Type B pancreatic cell (in vitro differentiated cells): ENCODE results near the gene FAM124A. TPM values are rescaled to one million over a fixed set of nuclear protein-coding genes. Genes with fewer than 3 reads are reported as not detected.

Source experiments
- DNase-seq: peaks from one replicate; pipeline ENCODE4 v3.0.0; 2021; ENCODE audit warnings: mixed read lengths; ENCODE audit not compliant: unreplicated experiment; ENCODE audit errors: extremely low spot score
- H3K27ac Mint-ChIP-seq: 2 replicates; pipeline ENCODE4 v1.8.0; 2021; ENCODE audit warnings: mild to moderate bottlenecking, mixed read lengths
- H3K27me3 Mint-ChIP-seq: 2 replicates; pipeline ENCODE4 v1.8.0; 2021; ENCODE audit warnings: mixed read lengths
- H3K36me3 Mint-ChIP-seq: 2 replicates; pipeline ENCODE4 v1.8.0; 2021; ENCODE audit warnings: mixed read lengths
- H3K4me1 Mint-ChIP-seq: one replicate; pipeline ENCODE4 v1.8.0; 2021; ENCODE audit warnings: mixed read lengths; ENCODE audit not compliant: unreplicated experiment
- H3K4me3 Mint-ChIP-seq: 2 replicates; pipeline ENCODE4 v1.8.0; 2021; ENCODE audit warnings: mild to moderate bottlenecking, mixed read lengths
- H3K9me3 Mint-ChIP-seq: 2 replicates; pipeline ENCODE4 v1.8.0; 2021; ENCODE audit warnings: mixed read lengths
- CTCF ChIP-seq: fragments of 200-600 bp; sonication (generic); conservative IDR thresholded peaks from 2 replicates; pipeline ENCODE4 v1.5.0; 2021; ENCODE audit warnings: antibody characterized with exemption, mild to moderate bottlenecking
- total RNA-seq: library from RNA; stranded (reverse); gene quantifications from 2 replicates; pipeline ENCODE4 v1.2.1, GENCODE V29; 2021; ENCODE audit warnings: low replicate concordance

FAM124A gene
- total RNA-seq, 1 donor from 2014 or later = 4.5 TPM

GRCh38 chr13:51298812-51299211 is 76.6 kb downstream of the FAM124A start:
- DNase-seq = no peak
- no peaks in the 10 kb centered on the region for H3K27me3 Mint-ChIP-seq
- H3K36me3 Mint-ChIP-seq = no peaks in the 10 kb centered on the region
- no peak overlapping the region for H3K27ac Mint-ChIP-seq
- TF ChIP-seq CTCF = no peak
- no peak overlapping the region for H3K4me3 Mint-ChIP-seq
- peaks cover 3% of the 10 kb centered on the region for H3K9me3 Mint-ChIP-seq
- H3K4me1 Mint-ChIP-seq = no peaks in the 10 kb centered on the region

GRCh38 chr13:51303063-51303552 is 80.9 kb downstream of the FAM124A start:
- no peaks in the 10 kb centered on the region for H3K4me1 Mint-ChIP-seq

GRCh38 chr13:51303882-51304281 is 81.7 kb downstream of the FAM124A start:
- H3K4me1 Mint-ChIP-seq = no peaks in the 10 kb centered on the region
- TF ChIP-seq CTCF = no peak
- no peaks in the 10 kb centered on the region for H3K27me3 Mint-ChIP-seq
- no peaks in the 10 kb centered on the region for H3K36me3 Mint-ChIP-seq
- DNase-seq = no peak
- peaks cover 3% of the 10 kb centered on the region for H3K9me3 Mint-ChIP-seq
- no peak overlapping the region for H3K4me3 Mint-ChIP-seq
- no peak overlapping the region for H3K27ac Mint-ChIP-seq

More at GRCh38 chr13:51303063-51303552, 80.9 kb downstream of the FAM124A start:
- no peaks in the 10 kb centered on the region for H3K36me3 Mint-ChIP-seq
- no peak for TF ChIP-seq CTCF
- H3K9me3 Mint-ChIP-seq = peaks cover 3% of the 10 kb centered on the region
- H3K4me3 Mint-ChIP-seq = no peak overlapping the region
- H3K27me3 Mint-ChIP-seq = no peaks in the 10 kb centered on the region
- no peak overlapping the region for H3K27ac Mint-ChIP-seq
- no peak for DNase-seq

DNA sequence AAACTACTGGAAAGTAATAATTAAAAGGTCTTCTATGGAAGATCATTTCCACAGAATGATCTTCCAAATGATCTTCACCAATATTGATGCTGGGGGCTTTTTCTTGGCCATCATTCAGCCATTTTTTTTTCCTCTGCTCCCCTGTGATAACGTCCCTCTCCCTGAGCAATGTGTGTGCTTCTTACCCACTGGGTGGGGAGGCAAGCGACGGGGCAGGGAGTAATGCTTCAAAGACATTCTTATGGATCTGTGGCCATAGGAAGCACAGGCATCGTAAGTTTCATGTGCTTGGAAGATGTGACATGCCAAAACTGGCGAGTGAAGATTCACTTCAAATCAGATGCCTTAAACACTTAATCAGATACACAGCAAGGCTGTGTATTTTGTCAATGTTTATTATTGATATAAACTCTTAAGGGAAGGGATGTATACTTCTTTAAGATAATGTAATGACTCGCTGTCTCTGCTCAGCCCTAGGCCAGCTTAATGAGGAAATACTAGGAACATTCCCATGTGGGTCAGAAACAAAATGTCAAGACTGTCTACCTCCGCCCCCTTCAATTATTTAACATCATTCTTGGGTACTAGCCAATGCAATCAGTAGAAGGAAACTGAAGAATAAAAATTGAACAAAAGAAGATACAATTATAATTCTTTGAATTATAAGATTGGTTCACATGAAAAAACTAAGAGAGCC is 83.2 kb downstream of the FAM124A start:
- H3K27me3 Mint-ChIP-seq = no peaks in the 10 kb centered on the region
- no peak for DNase-seq
- no peaks in the 10 kb centered on the region for H3K9me3 Mint-ChIP-seq
- no peaks in the 10 kb centered on the region for H3K4me1 Mint-ChIP-seq
- no peaks in the 10 kb centered on the region for H3K36me3 Mint-ChIP-seq
- no peak overlapping the region for H3K4me3 Mint-ChIP-seq
- H3K27ac Mint-ChIP-seq = no peak overlapping the region
- no peak for TF ChIP-seq CTCF

GRCh38 chr13:51308781-51309180 is 86.6 kb downstream of the FAM124A start:
- Mint-ChIP-seq H3K36me3 (no peaks in the 10 kb centered on the region), H3K27ac (no peak overlapping the region), H3K4me1 (peaks cover 3% of the 10 kb centered on the region), H3K4me3 (no peak overlapping the region), H3K9me3 (no peaks in the 10 kb centered on the region), H3K27me3 (peaks cover 3% of the 10 kb centered on the region)
- no peak for TF ChIP-seq CTCF
- no peak for DNase-seq
